ENCODE measurements around the gene ALCAM.

GRCh38 chr3:105527535-105527934 lies 160.8 kb downstream of the ALCAM start:
- TF ChIP-seq GABPA (IDR thresholded peaks at IDR 0.05; ENCODE audit: borderline replicate concordance, insufficient read depth, low read length) (no peak), EZH2 (IDR thresholded peaks at IDR 0.05; ENCODE audit: low read depth, low read length, severe bottlenecking) (no peak), GTF2F1 (IDR thresholded peaks at IDR 0.05; ENCODE audit: borderline replicate concordance, low read depth, low read length) (no peak)
- TF ChIP-seq, protein P1, sequence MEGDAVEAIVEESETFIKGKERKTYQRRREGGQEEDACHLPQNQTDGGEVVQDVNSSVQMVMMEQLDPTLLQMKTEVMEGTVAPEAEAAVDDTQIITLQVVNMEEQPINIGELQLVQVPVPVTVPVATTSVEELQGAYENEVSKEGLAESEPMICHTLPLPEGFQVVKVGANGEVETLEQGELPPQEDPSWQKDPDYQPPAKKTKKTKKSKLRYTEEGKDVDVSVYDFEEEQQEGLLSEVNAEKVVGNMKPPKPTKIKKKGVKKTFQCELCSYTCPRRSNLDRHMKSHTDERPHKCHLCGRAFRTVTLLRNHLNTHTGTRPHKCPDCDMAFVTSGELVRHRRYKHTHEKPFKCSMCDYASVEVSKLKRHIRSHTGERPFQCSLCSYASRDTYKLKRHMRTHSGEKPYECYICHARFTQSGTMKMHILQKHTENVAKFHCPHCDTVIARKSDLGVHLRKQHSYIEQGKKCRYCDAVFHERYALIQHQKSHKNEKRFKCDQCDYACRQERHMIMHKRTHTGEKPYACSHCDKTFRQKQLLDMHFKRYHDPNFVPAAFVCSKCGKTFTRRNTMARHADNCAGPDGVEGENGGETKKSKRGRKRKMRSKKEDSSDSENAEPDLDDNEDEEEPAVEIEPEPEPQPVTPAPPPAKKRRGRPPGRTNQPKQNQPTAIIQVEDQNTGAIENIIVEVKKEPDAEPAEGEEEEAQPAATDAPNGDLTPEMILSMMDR (IDR thresholded peaks at IDR 0.05; ENCODE audit: control extremely low read depth in 1 of 3, insufficient read depth in 1 of 3, low read depth in 1 of 3, low read length in 3 of 3): no peak

Measured in H1 (cell line).